MCF 10A (cell line): ENCODE measurements around the gene CASD1. TPM values are rescaled to one million over a fixed set of nuclear protein-coding genes. Genes with fewer than 3 reads are reported as not detected.

Experiments
- BruUV-seq: library from RNA; stranded (reverse); fragments of 400-500 nt; replicated peaks from 2 replicates; lab custom pipeline; 2021; lab: Mats Ljungman, UMichigan
- CTCF ChIA-PET: fragments of 300-600 bp; sonication (Branson Sonifier 250); formaldehyde crosslinking; extraction: SDS; loops from one replicate; lab custom pipeline; 2021; ENCODE audit warnings: antibody characterized with exemption, inconsistent platforms; lab: Yijun Ruan, JAX
- POLR2A ChIA-PET: fragments of 300-600, 350-650 bp; sonication (Branson Sonifier 250); formaldehyde crosslinking; extraction: SDS; loops from one replicate; lab custom pipeline; 2020; ENCODE audit warnings: antibody characterized with exemption, inconsistent platforms; lab: Yijun Ruan, JAX
- DNase-seq: peaks from one replicate; pipeline ENCODE4 v3.0.0-alpha.2; 2018; ENCODE audit not compliant: unreplicated experiment
- H3K27ac Mint-ChIP-seq: one replicate; pipeline ENCODE4 v1.8.0; 2022; ENCODE audit warnings: mild to moderate bottlenecking, low read depth, mixed read lengths; ENCODE audit not compliant: unreplicated experiment
- H3K27me3 Mint-ChIP-seq: one replicate; pipeline ENCODE4 v1.8.0; 2022; ENCODE audit warnings: mixed read lengths; ENCODE audit not compliant: insufficient read depth, unreplicated experiment
- H3K36me3 Mint-ChIP-seq: one replicate; pipeline ENCODE4 v1.8.0; 2022; ENCODE audit warnings: mild to moderate bottlenecking, moderate library complexity, mixed read lengths; ENCODE audit not compliant: insufficient read depth, unreplicated experiment
- H3K4me1 Mint-ChIP-seq: one replicate; pipeline ENCODE4 v1.8.0; 2022; ENCODE audit warnings: mixed read lengths; ENCODE audit not compliant: insufficient read depth, unreplicated experiment
- H3K4me3 Mint-ChIP-seq: one replicate; pipeline ENCODE4 v1.8.0; 2022; ENCODE audit warnings: mild to moderate bottlenecking, moderate library complexity, mixed read lengths; ENCODE audit not compliant: unreplicated experiment
- H3K9me3 Mint-ChIP-seq: one replicate; pipeline ENCODE4 v1.8.0; 2022; ENCODE audit warnings: mixed read lengths; ENCODE audit not compliant: unreplicated experiment
- intact Hi-C: fragments of 100-400 bp; cut with micrococcal nuclease; formaldehyde crosslinking; loops from 2 replicates; pipeline ENCODE4 v1.14.1; 2022
- total RNA-seq: library from RNA; stranded (reverse); gene quantifications from 2 replicates; pipeline ENCODE4 v1.2.3, GENCODE V29; 2022
- TF ChIP-seq, protein P1 (sequence below): fragments of 200-600 bp; IDR thresholded peaks from one replicate; pipeline ENCODE4 v1.8.0; 2022; ENCODE audit warnings: antibody characterized with exemption, mild to moderate bottlenecking; ENCODE audit not compliant: unreplicated experiment

The CASD1 gene
- total RNA-seq, 1 experiment from 2014 or later = 15.9 TPM

DNA sequence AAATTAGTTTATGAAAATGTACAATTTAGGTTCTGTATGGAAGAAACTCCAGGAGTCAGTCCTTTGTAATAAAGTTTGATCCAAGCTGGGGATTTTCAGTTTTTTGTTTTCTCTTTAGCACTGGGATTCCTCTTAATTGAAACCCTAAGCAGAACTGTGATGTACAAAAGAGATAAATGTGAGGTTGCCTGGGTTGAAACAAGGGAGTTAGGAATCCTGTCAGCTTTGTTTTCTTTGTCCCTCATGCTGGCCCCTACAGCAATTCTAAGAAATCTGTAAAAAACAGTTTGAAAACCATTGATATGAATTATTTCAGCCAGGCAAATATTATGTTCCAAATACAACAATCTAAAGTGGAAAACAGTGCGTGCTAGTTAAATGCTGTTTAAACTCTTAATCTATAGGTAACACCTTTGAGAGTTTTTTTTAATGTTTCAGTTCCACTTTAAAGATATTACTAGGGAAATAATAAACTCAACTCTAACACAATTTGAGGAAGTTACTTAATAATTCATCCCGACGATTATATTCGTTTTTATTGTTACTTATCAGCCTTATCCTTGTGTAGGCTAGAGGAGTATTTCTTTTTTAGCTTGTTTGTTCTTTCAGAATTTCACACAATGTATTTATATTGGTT is 81.0 kb downstream of the CASD1 start:
- ChIA-PET CTCF (interaction anchor here (0.7 kb wide), 1 partner anchor 66 kb away, joined by 3 read pairs; no protein-coding TSS in a partner anchor), POLR2A (no interaction called here)
- TF ChIP-seq, protein P1, sequence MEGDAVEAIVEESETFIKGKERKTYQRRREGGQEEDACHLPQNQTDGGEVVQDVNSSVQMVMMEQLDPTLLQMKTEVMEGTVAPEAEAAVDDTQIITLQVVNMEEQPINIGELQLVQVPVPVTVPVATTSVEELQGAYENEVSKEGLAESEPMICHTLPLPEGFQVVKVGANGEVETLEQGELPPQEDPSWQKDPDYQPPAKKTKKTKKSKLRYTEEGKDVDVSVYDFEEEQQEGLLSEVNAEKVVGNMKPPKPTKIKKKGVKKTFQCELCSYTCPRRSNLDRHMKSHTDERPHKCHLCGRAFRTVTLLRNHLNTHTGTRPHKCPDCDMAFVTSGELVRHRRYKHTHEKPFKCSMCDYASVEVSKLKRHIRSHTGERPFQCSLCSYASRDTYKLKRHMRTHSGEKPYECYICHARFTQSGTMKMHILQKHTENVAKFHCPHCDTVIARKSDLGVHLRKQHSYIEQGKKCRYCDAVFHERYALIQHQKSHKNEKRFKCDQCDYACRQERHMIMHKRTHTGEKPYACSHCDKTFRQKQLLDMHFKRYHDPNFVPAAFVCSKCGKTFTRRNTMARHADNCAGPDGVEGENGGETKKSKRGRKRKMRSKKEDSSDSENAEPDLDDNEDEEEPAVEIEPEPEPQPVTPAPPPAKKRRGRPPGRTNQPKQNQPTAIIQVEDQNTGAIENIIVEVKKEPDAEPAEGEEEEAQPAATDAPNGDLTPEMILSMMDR = no peak
- no peaks in the 10 kb centered on the region for H3K4me1 Mint-ChIP-seq
- DNase-seq = no peak
- H3K36me3 Mint-ChIP-seq = peaks cover 7% of the 10 kb centered on the region
- intact Hi-C loops = no loop called here
- BruUV-seq = no TSS peak
- no peak overlapping the region for H3K27ac Mint-ChIP-seq
- no peaks in the 10 kb centered on the region for H3K9me3 Mint-ChIP-seq
- no peaks in the 10 kb centered on the region for H3K27me3 Mint-ChIP-seq
- H3K4me3 Mint-ChIP-seq = no peak overlapping the region

DNA sequence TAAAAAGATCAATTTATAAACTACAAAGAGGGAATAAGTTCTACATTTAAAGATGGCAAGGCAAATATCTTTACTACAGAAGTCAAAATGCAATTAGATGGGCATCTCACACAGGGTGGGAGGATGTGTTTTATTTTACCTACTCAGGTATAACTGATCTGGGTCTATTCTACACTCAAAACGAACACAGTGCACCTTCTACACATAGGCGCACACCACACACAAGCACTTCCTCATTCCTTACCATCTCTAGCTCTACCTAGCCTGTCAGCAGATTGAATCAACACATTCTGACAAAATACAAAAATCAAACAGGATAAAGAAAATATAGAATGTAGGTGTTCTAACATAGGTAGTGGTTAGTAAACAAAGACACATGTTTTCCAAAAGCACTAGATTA is 81.6 kb downstream of the CASD1 start:
- POLR2A ChIA-PET = no interaction called here
- intact Hi-C loops = no loop called here
- DNase-seq = no peak
- Mint-ChIP-seq H3K27ac (no peak overlapping the region), H3K36me3 (peaks cover 7% of the 10 kb centered on the region), H3K27me3 (no peaks in the 10 kb centered on the region), H3K4me1 (no peaks in the 10 kb centered on the region), H3K4me3 (no peak overlapping the region), H3K9me3 (no peaks in the 10 kb centered on the region)
- no TSS peak for BruUV-seq
- TF ChIP-seq, protein P1 = no peak
- CTCF ChIA-PET = no interaction called here

DNA sequence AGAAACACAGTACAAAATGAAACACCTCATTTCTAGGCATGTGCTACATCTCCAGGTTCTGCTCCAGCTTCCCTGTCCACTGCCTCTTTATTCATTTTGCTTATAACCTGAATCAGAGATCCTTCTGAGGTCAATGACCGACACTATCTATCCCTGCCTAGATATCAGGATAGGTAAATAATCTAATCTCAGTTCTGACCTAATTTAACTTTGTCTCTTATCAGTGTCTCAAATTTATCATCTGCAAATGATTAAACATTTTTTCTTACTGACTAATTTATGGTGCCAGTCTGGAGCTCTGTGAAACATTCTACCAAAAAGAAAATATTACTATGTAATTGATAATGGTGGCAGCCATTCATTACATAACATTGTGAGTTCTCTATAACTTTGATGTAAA is 85.3 kb downstream of the CASD1 start:
- no peak overlapping the region for H3K4me3 Mint-ChIP-seq
- intact Hi-C loops = no loop called here
- peaks cover 14% of the 10 kb centered on the region for H3K36me3 Mint-ChIP-seq
- H3K9me3 Mint-ChIP-seq = no peaks in the 10 kb centered on the region
- no peaks in the 10 kb centered on the region for H3K27me3 Mint-ChIP-seq
- TF ChIP-seq, protein P1 = no peak
- POLR2A ChIA-PET = no interaction called here
- no TSS peak for BruUV-seq
- DNase-seq = no peak
- no peak overlapping the region for H3K27ac Mint-ChIP-seq
- CTCF ChIA-PET = interaction anchor here (0.6 kb wide), 1 partner anchor 305 kb away, joined by 4 read pairs; no protein-coding TSS in a partner anchor
- no peaks in the 10 kb centered on the region for H3K4me1 Mint-ChIP-seq

DNA sequence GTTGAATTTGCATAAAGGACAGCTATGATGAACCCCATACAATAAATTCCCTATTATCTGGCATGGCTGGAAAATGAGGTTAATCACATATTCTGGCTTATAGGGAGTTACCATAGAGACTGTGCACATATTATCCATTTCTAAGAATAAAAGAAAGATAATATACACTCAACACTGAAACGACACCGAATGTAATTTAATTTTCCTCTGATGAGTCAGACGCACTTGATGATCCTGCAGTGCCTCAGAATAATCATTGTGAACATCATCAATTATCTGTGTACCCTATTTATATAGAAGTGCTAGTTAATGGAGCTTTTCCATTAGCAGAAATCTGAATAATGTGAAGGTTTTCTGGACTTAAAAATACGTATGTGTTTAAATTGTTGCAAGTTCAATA is 86.1 kb downstream of the CASD1 start:
- Mint-ChIP-seq H3K9me3 (no peaks in the 10 kb centered on the region), H3K27ac (no peak overlapping the region), H3K4me3 (no peak overlapping the region), H3K27me3 (no peaks in the 10 kb centered on the region), H3K4me1 (no peaks in the 10 kb centered on the region), H3K36me3 (peaks cover 14% of the 10 kb centered on the region)
- POLR2A ChIA-PET = no interaction called here
- CTCF ChIA-PET = interaction anchor here (0.6 kb wide), 1 partner anchor 159 kb away, joined by 5 read pairs; no protein-coding TSS in a partner anchor
- DNase-seq = no peak
- BruUV-seq = no TSS peak
- intact Hi-C loops = no loop called here
- TF ChIP-seq, protein P1 = no peak
